ENCODE results near the gene PTPRK. TPM values are rescaled to one million over a fixed set of nuclear protein-coding genes. Genes with fewer than 3 reads are reported as not detected.

Gene PTPRK
- total RNA-seq, 1 experiment from 2014 or later, result 94.4 TPM

DNA sequence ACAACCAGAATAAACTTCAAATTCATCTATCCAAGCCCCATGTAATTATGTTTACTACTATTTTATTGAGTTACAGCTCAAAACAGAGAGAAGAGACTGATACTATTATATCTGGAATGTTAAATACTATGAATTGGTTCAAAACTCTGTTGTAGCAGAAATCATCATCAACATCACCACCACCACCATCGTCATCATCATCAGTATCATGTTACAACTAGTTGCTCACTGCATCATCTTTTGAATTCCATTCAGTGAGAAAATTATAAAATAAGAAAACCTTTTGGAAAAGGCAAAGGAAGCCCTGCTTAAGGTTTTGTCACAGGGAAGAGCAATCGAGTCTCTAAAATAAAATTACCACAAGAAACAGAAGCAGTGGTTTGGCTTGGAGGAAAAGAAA is 583.3 kb downstream of the PTPRK start:
- Histone ChIP-seq H3K4me3 (ENCODE audit: low read depth, low read length) (no peak overlapping the region), H3K9me3 (peaks cover 12% of the 10 kb centered on the region), H3K36me3 (ENCODE audit: control insufficient read depth, insufficient read depth, low read length) (no peaks in the 10 kb centered on the region), H3K27me3 (replicated peaks; ENCODE audit: control insufficient read depth, insufficient read depth, low read length) (no peaks in the 10 kb centered on the region), H3K4me1 (no peaks in the 10 kb centered on the region)
- intact Hi-C loops (cut with micrococcal nuclease; ENCODE audit: unreplicated experiment), result no loop called here
- POLR2A ChIA-PET, result no interaction called here
- Mint-ChIP-seq H3K9me3 (ENCODE audit: unreplicated experiment) (peaks cover 10% of the 10 kb centered on the region), H3K4me1 (ENCODE audit: low read depth, unreplicated experiment) (peaks cover 12% of the 10 kb centered on the region), H3K27ac (ENCODE audit: unreplicated experiment) (no peak overlapping the region), H3K4me3 (ENCODE audit: unreplicated experiment) (no peak overlapping the region), H3K36me3 (ENCODE audit: insufficient read depth, unreplicated experiment) (no peaks in the 10 kb centered on the region), H3K27me3 (ENCODE audit: insufficient read depth, unreplicated experiment) (no peaks in the 10 kb centered on the region)
- DNase-seq, result no peak
- BruUV-seq (replicated peaks), result no TSS peak
- TF ChIP-seq CTCF (IDR thresholded peaks at IDR 0.05; ENCODE audit: insufficient read depth in 1 of 2, low read depth in 1 of 2, low read length in 1 of 2, severe bottlenecking in 1 of 2, unreplicated experiment in 1 of 2), result no peak
- CTCF ChIA-PET, result no interaction called here

GRCh38 chr6:127934956-127935355 is 585.4 kb downstream of the PTPRK start:
- Mint-ChIP-seq H3K27me3 (ENCODE audit: insufficient read depth, unreplicated experiment) (no peaks in the 10 kb centered on the region), H3K9me3 (ENCODE audit: unreplicated experiment) (peaks cover 10% of the 10 kb centered on the region)
- BruUV-seq (replicated peaks), result no TSS peak

GRCh38 chr6:127933852-127934840 is 586.3 kb downstream of the PTPRK start:
- no TSS peak for BruUV-seq (replicated peaks)
- H3K36me3 ChIP-seq (ENCODE audit: control insufficient read depth, insufficient read depth, low read length), result no peaks in the 10 kb centered on the region
- peaks cover 12% of the 10 kb centered on the region for H3K9me3 ChIP-seq
- DNase-seq, result no peak
- CTCF ChIA-PET, result no interaction called here
- no peaks in the 10 kb centered on the region for H3K4me1 ChIP-seq
- H3K27me3 ChIP-seq (replicated peaks; ENCODE audit: control insufficient read depth, insufficient read depth, low read length), result no peaks in the 10 kb centered on the region
- intact Hi-C loops (cut with micrococcal nuclease; ENCODE audit: unreplicated experiment), result no loop called here
- POLR2A ChIA-PET, result no interaction called here
- Mint-ChIP-seq H3K27me3 (ENCODE audit: insufficient read depth, unreplicated experiment) (no peaks in the 10 kb centered on the region), H3K4me1 (ENCODE audit: low read depth, unreplicated experiment) (peaks cover 5% of the 10 kb centered on the region), H3K27ac (ENCODE audit: unreplicated experiment) (no peak overlapping the region), H3K36me3 (ENCODE audit: insufficient read depth, unreplicated experiment) (no peaks in the 10 kb centered on the region), H3K9me3 (ENCODE audit: unreplicated experiment) (peaks cover 13% of the 10 kb centered on the region), H3K4me3 (ENCODE audit: unreplicated experiment) (no peak overlapping the region)
- no peak for TF ChIP-seq CTCF (IDR thresholded peaks at IDR 0.05; ENCODE audit: insufficient read depth in 1 of 2, low read depth in 1 of 2, low read length in 1 of 2, severe bottlenecking in 1 of 2, unreplicated experiment in 1 of 2)
- H3K4me3 ChIP-seq (ENCODE audit: low read depth, low read length), result no peak overlapping the region

More at GRCh38 chr6:127934956-127935355, 585.4 kb downstream of the PTPRK start:
- ChIA-PET CTCF (no interaction called here), POLR2A (no interaction called here)
- H3K4me3 Mint-ChIP-seq (ENCODE audit: unreplicated experiment), result no peak overlapping the region
- no peak for DNase-seq
- Histone ChIP-seq H3K9me3 (peaks cover 12% of the 10 kb centered on the region), H3K36me3 (ENCODE audit: control insufficient read depth, insufficient read depth, low read length) (no peaks in the 10 kb centered on the region), H3K27me3 (replicated peaks; ENCODE audit: control insufficient read depth, insufficient read depth, low read length) (no peaks in the 10 kb centered on the region), H3K4me1 (no peaks in the 10 kb centered on the region), H3K4me3 (ENCODE audit: low read depth, low read length) (no peak overlapping the region)
- no peaks in the 10 kb centered on the region for H3K36me3 Mint-ChIP-seq (ENCODE audit: insufficient read depth, unreplicated experiment)
- H3K4me1 Mint-ChIP-seq (ENCODE audit: low read depth, unreplicated experiment), result peaks cover 12% of the 10 kb centered on the region
- no peak for TF ChIP-seq CTCF (IDR thresholded peaks at IDR 0.05; ENCODE audit: insufficient read depth in 1 of 2, low read depth in 1 of 2, low read length in 1 of 2, severe bottlenecking in 1 of 2, unreplicated experiment in 1 of 2)
- intact Hi-C loops (cut with micrococcal nuclease; ENCODE audit: unreplicated experiment), result no loop called here
- no peak overlapping the region for H3K27ac Mint-ChIP-seq (ENCODE audit: unreplicated experiment)

Measured in Caco-2 (cell line).